Middle frontal gyrus (tissue), 1 donor: ENCODE measurements around the gene ITSN2.
"Not testable (repeated sequence)": the region's sequence is repeated elsewhere in the genome, so short reads cannot be mapped to it uniquely, and the experiment has no call there.

ENCODE experiments used
- DNase-seq: peaks from one replicate; pipeline ENCODE4 v3.0.0-alpha.2; 2015; ENCODE audit warnings: low spot score; ENCODE audit errors: extremely low spot score

Gene ITSN2

DNA sequence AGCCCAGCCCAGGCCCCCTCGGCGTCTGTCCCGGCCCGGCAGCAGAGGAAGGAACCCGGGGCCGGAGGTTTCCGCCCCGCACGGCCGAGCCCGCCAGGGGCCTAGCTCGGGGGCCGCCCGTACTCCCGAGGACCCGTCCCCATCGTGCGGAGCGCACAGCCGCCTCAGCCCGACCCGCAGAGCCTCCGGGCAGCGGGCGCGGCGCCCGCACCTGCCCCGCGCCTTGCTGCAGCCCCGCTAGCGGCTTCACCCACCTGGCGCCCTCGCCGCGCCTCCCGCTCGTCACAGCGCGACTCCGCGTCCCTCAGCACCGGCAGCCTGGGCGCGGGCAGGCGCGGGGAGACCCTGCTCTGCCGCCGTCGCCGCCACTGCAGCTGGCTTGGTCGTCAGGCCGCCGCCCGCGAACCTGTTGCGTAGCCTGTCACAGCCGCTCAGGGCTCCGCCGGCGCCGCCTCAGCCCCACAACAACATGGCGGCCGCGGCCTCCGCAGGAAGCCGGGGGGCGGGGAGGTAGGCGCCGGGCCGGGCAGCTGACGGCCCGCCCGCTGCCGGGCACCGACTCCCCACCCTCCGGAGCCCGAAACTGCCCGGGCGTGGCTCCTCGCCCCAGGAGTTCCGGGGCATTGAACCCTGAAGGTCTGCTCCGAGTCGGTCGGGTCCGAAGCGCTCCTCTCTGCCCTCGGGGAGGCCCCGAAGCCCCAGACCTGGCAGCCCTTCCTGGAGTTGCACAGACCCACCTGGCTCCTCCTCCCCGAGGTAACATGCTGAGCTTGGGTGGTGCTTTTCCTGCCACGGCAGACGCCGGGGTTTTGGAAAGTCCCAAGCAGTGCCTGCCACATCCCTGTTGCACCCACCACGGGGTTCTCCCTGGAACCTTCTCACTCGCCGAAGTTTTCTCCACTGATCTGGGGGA, at the start of gene ITSN2:
ITSN2 (minus strand) TSS at position 487 of the 913 bp plus-strand sequence. CDS start 32,454 bp downstream, outside the sequence.
- DNase-seq, result no peak

DNA sequence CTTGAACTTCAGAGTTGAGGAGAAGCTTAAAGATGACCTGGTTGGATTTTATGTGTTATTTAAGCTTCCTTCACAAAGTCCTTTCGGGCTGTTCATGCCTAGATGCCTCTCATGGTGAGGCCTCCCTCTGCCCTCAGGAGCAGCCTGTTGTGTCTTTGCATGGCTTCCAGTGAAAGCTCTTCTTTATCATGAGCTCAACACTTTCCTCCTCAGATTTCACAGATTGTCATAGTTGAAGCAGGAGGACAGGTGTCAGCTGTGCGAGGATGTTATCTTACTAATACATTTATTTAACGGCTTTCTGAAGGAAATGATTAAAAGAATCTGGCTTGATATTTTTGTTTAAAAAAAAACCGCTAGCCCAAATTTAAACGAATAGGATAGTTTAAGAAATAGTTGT, 48.8 kb upstream of the ITSN2 start:
- DNase-seq, result no peak

DNA sequence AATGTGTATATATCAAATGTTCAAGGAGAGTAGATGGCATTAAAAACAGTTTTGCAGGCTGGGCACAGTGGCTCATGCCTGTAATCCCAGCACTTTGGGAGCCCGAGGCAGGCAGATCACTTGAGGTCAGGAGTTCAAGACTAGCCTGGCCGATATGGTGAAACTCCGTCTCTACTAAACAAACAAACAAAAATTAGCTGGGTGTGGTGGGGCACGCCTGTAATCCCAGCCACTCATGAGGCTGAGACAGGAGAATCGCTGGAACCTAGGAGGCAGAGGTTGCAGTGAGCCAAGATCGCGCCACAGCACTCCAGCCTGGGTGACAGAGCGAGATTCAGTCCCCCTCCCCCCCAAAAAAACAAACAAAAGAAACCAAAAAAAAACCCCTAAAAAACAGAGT, 48.4 kb upstream of the ITSN2 start:
- DNase-seq, result not testable (repeated sequence)

DNA sequence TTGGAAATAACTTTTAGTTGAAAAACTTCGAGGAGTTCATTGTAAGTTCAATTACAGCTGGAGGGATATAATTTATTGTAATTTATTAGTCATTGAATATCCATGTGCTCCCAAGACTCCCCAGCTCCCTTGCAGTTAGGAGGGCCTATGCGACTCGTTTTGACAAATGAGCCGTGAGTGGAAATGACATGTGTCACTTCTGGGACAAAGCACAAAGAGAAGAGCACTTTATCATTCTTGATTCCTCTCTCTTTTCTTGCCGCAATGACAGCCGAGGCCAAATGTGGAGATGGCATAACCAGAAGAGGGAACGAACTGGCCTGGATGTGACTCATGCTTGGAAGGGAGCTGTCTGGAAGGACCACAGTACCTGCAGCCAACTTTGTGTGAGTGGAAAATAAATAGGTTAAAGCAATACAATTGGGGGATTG, 44.2 kb upstream of the ITSN2 start:
- no peak for DNase-seq

DNA sequence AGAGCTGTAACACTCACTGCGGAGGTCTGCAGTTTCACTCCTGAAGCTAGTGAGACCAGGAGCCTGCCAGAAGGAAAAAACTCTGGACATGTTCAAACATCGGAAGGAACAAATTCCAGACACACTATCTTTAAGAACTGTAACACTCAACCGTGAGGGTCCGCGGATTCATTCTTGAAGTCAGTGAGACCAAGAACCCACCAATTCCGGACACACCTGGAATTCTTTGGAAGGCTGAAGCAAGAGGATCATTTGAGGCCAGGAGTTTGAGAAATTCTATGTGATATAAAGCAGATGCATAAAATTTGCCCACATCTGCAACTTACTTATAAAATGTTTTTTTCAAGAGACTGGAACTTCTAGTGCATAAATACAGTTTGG, 43.5 kb upstream of the ITSN2 start:
- no peak for DNase-seq

DNA sequence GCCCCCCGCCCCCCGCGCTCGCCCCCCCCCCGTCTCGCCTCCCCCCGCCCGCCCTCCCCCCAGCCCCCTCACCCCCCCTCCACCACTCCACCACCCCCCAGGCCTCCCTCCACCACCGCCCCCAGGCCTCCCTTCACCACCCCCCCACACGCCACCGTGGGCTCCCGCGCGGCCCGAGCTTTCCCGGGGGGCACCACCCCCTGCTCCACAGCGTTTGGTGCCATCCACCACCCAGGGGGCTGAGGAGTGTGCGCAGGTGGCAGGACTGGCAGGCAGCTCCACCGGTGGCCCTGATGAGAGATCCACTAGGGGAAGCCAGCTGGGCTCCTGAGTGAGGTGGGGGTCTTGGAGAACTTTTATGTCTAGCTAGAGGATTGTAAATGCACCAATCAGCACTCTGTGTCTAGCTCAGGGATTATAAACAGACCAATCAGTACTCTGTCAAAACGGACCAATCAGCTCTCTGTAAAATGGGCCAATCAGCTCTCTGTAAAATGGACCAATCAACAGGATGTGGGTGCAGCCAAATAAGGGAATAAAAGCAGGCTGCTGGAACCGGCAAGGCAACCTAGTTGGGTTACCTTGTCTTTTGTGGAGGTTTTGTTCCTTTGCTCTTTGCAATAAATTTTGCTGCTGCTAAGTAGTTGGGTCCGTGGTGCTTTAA, 43.0 kb upstream of the ITSN2 start:
- no peak for DNase-seq

DNA sequence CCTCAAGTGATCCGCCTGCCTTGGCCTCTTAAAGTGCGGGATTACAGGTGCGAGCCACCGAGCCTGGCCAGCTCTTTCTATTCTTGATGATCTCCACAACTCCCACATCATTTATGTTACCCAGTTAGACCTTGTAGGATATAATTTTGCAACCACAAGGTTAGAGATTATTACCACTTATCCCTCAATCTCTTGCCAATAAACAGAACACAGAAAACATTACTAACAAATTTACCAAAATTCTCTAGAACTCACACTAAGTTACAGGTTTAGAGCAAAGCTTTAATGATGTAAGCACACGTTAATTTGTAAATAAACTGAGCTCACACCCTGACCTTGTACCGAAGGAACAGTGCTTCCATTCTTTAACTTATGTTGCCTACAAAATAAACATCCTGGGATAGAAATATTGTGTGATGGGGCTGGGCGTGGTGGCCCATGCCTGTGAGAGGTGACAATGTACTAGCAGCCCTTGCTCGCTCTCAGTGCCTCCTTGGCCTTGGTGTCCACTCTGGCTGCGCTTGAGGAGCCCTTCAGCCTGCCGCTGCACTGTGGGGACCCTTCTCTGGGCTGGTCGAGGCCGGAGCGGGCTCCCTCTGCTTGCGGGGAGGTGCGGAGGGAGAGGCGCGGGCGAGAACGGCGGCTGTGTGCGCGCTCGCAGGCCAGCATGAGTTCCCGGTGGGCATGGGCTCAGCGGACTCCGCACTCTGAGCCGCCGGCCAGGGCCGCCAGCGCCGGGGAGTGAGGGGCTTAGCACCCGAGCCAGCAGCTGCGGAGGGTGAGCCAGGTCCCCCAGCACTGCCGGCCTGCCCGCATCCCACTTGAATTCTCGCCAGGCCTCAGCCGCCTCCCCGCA, 42.1 kb upstream of the ITSN2 start:
- DNase-seq, result no peak

DNA sequence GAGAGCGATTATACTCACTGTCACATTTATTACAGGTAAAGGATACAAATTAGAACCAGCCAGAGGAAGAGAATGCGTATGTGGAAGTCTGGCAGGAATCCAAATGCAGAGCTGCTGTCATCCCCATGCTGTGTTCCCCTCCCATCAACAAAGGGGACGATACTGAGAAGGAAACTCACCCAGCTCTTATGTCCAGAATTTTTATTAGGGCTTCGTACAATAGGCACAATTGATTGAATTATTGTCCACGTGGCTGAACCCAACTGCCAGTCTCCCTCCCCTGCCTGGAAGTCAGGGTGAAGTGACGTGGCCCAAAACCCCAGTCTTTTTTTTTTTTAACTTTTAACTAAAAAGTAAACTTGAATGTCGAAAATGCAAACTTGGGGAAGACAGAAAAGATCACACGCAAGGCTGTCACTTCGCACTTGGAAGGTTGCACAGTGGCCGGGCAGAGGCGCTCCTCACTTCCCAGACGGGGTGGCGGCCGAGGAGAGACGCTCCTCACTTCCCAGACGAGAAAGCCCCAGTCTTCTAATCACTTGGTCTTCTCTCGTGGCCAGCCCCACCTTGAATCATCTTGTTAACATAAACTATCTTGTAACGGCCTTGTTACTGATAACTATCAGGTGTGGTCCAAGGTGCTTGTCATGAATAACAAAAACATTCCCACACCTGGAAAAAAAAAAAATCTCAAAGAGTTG, 40.0 kb upstream of the ITSN2 start:
- DNase-seq, result no peak

DNA sequence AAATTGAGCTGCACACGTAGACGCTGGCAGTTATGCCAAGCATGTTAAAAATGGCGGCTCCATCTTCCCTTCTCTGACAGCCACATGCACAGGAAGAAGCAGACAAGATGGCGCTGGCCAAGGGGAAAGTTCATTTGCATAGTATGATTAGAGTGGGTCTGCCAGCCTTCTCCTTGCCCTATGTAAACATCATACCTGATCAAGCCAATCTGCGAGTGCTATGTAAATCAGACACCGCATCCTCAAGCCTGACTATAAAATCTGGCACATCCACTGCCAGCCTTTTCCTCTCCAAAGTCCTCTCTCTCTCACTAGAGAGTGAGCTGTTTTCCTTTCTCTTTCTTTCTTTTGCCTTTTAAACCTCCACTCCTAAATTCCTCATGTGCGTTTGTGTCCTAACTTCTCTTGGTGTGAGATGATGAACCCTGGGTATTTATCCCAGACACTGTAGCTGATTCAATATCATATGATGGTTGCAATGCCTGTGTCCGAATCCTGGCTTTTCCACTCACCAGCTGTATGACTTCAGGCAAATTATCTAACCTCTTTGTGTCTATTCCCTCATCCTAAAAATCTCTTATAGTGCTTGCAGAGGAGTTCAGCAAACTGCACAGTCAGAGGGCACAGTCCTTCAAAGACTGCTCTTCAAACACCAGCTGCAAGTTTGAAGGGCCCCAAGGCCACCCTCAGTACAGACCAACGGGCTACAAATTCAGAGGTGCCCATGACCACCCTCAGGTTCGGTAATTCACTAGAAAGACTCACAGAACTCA, 39.3 kb upstream of the ITSN2 start:
- no peak for DNase-seq

DNA sequence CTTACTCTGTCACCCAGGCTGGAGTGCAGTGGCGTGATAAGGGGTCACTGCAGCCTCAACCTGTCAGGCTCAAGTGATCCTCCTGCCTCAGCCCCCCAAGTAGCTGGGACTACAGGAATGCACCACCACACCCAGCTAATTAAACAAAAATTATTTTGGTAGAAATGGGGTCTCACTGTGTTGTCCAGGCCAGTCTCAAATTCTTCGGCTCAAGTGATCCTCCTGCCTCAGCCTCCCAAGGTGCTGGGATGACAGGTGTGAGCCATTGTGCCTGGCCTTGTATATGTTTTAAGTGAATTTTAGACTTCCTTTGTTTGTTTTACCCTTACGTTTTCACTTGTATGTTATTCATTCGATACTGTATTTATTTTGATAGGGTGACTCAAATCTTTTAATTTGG, 34.7 kb upstream of the ITSN2 start:
- no peak for DNase-seq

DNA sequence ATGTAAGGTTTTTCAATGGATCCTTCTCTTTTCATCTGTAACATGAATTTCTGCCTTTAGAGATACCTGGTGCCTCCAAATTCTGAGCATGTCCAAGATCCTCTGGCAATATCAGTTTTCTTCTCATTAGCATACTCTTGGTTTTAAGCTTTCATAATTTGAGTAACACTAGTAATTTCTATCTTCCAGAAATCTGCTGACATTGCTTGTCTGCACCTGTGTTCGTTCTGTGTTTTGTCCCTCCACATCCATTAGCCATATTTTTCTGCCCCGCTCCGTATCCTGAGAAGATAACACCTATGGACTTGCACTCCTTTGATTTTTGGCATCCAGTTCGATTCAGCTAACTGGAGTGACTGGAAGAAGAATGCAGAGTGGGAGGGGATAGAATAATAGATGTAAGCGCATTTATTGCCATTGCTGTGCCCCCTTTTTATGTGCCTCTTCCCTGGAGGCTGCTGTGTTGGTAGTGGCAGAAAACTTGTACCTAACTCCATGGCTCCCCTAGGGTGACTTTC, 32.3 kb upstream of the ITSN2 start:
- DNase-seq, result no peak

DNA sequence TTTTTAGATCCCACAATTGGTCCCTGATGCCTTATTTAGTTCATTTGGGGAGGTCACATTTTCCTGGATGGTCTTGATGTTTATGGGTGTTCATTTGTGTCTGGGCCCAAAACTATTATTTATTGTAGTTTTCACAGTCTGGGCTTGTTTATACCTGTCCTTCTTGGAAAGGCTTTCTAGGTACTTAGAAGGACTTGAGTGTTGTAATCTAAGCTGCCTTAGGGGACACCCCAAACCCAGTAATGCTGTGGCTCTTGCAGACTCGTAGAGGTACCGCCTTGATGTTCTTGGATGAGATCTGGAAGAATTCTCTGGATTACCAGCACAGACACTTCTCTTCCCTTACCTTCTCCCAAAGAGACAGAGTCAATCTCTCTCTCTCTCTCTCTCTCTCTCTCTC, 25.0 kb upstream of the ITSN2 start:
- DNase-seq, result no peak

DNA sequence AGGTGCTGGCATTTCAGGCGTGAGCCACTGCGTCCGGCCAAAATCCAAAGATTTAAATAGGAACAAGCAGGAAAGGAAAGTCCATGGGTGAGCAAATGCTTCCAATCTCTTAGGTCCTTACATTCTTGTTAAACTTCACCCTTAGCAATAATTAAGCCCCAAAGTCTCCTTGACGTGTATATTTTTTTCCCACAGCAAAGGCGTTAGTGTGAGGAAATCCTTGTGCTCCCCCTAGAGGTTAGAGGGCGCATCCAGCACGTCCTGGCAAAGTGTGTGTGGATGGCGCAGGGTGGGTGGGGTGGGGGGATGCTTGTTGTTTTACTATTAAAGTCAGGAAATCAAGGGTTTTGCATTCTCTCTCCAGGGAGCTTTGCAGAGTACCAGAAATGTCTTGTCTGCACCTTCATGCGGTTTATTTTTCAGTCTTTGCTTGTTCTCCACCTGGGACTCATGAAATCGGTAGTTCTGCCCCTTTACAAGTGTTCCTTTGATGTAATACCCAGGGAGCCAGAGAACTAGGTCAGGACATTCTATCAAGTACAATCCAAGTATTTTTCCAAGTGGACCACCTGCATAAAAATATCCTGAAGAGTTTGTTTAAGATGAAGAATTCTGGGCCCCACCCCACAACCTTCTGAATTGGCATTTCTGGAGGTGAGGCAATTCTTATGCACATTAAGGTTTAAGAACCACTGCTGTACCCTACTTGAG, 22.2 kb upstream of the ITSN2 start:
- peak; percentile 39 for DNase-seq

DNA sequence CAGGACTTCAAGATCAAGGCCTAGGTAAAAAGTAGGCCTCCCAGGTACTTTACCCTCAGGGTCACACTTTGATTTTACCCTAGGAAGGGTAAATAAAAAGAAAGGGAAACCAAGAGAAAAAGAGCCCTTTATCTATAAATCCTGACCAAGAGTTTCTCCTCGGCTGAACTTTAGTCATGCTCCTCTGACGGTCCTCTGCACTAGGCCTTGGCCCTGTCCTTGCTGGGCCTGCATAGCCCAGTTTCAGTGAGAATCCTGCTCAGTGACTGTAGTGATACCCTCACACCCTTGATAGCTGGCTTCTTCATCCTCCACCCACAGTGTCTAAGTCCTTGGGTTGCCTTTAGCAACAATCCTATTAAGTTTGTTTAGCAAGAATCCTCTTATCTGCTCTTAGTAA, 20.5 kb upstream of the ITSN2 start:
- DNase-seq, result no peak

DNA sequence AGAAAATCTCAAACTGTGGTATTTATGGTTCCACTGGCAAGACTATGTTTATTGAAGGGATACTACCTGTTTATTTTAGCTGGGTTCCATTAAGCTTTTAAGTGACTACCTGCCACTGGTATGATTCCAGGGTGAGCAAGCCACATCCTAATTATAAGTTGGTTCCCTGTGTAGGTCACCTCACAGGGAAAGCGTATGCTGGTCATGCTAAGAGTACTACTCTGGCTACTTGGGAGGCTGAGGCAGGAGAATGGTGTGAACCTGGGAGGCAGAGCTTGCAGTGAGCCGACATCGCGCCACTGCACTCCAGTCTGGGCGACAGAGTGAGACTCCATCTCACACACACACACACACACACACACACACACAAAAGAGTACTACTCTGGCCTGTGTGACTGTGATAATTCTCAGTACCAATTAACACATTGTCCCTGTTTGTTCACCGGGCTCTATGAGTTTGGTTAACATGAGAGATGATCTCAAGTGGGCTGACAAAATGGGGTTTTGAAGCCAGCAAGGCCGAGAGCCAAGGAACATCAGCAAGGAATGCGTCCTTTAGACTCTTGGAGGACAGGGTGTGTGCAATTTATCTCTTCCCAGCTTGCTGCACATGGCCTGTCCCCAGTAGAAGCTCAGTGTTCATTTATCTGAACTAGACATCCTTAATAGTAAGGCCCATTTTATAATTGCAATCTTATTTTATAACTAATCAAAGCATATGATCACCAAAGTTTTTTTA, 15.2 kb upstream of the ITSN2 start:
- DNase-seq, result no peak

DNA sequence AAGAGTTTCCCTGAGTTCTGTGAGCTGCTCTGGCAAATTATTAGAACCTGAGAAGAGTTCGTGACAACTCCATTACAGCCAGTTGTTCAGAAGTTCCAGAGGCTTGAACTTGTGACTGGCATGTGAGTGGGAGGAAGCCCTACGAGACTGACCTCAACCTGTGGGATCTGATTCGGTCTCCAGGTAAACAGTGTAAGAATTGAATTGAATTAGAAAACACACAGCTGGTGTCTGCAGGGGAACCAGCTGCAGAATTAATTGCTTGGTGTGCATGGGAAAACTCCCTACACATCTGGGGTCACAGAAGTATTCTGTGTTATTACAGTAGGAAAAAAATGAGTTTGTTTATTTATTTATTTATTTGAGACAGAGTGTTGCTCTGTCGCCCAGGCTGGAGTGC, 14.0 kb upstream of the ITSN2 start:
- no peak for DNase-seq

DNA sequence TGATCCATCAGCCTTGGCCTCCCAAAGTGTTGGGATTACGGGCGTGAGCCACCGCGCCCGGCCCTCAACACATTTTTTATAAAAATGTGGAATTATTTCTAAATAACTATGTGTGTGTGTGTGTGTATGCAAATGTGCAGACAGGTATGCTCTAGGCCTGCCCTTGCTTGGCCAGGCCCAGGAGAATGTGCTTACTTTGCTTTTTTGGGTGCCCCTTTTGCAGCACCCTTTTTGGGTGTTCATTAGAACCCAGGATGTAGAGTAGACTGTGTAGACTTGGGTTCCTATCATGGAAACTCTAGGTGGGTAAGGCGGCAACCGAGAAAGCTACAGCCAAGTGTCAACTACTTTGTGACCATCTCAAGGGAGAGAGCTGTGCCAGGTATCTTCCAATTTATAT, 11.7 kb upstream of the ITSN2 start:
- no peak for DNase-seq

DNA sequence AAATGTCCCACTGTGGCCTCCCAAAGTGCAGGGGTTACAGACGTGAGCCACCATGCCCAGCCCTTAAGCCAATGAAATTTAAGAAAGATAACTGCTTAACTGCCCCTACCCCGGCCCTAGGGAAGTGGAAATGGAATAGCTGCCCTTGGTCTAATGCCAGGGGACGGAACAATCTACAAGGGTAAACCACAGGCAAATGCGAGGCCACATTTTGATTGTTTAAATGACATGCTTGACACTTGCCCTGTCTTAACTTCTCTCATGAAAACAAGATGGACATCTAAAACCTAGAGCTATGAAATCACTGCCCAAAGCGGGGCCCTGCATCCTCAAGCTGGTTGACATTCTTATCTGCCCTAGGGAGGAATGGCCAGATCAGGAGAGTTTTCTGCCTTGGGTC, 5.5 kb upstream of the ITSN2 start:
- DNase-seq, result no peak

DNA sequence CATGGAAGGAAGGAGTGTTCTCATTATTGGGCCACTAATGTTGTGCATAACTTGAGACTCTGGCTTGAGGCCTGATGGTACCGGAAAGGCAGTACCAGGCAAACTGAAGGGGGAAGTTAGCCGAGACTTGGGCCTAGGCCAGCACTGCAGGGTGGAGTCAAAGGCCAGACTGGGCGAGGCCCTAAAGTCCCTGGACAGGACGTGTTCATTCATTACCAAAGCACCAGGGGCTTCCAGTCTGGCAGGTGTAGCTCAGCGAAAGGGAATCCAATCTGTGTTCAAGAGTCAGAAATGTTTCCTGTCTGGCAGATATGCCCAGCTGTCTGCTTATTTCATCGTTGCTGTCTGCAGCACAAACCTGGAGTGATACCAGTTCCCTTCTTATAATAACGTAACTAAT, 4.7 kb upstream of the ITSN2 start:
- no peak for DNase-seq
